ENCODE data around the gene PIAS4.

DNA sequence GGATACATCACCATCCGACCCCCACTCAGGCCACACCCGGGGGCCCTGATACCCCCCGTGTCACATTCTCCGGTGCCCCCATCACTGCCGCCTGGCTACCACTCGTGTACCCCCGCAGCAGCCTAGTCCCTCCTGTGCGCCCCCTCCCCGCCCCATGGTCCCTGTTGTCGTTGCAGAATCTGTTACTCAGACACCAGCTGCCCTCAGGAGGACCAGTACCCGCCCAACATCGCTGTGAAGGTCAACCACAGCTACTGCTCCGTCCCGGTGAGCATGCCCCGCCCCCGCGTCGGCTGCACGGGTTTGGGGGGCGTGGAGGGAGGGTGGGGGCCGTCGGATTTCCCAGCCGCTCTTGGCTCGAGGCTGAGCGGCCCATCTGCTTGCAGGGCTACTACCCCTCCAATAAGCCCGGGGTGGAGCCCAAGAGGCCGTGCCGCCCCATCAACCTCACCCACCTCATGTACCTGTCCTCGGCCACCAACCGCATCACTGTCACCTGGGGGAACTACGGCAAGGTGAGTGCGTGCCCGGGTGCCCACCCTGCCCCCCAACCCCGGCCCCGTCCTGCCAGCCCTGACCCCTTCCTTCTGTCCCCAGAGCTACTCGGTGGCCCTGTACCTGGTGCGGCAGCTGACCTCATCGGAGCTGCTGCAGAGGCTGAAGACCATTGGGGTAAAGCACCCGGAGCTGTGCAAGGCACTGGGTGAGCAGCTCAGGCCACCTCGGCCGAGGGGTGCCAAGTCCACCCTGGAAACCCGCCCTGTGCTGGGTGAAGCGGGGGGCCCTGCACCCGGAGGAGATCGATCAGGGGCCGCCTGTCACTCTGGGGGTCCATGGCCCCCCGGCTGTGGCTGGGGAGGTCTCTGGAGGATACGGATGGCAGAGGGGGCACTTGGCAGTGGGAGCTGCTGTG lies 21.1 kb downstream of the PIAS4 start:
- TF ChIP-seq, protein P1, sequence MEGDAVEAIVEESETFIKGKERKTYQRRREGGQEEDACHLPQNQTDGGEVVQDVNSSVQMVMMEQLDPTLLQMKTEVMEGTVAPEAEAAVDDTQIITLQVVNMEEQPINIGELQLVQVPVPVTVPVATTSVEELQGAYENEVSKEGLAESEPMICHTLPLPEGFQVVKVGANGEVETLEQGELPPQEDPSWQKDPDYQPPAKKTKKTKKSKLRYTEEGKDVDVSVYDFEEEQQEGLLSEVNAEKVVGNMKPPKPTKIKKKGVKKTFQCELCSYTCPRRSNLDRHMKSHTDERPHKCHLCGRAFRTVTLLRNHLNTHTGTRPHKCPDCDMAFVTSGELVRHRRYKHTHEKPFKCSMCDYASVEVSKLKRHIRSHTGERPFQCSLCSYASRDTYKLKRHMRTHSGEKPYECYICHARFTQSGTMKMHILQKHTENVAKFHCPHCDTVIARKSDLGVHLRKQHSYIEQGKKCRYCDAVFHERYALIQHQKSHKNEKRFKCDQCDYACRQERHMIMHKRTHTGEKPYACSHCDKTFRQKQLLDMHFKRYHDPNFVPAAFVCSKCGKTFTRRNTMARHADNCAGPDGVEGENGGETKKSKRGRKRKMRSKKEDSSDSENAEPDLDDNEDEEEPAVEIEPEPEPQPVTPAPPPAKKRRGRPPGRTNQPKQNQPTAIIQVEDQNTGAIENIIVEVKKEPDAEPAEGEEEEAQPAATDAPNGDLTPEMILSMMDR (IDR thresholded peaks at IDR 0.05) = no peak
- TF ChIP-seq POLR2A (IDR thresholded peaks at IDR 0.05) (no peak), POLR2AphosphoS5 (IDR thresholded peaks at IDR 0.05) (no peak), EP300 (IDR thresholded peaks at IDR 0.05) (no peak)
